Effector memory CD8-positive, alpha-beta T cell (primary cell): ENCODE results near the gene USP20.

ENCODE experiments used
- ATAC-seq: fragments of 150-1000 bp; cut with Tn5 transposase; replicated peaks from 2 replicates; pipeline ENCODE4 v1.10.0; 2021; ENCODE audit warnings: mild to moderate bottlenecking, moderate library complexity
- DNase-seq, 3 experiments: peaks; one replicate each; pipeline ENCODE4 v3.0.0; 2021
- H3K27ac Mint-ChIP-seq, 2 donors: one replicate each; pipeline ENCODE4 v1.8.0; 2022; ENCODE audit warnings: mild to moderate bottlenecking in 2 of 2, mixed read lengths in 2 of 2, moderate library complexity in 2 of 2
- H3K27me3 Mint-ChIP-seq, 2 donors: one replicate each; pipeline ENCODE4 v1.8.0; 2022; ENCODE audit warnings: mixed read lengths in 2 of 2
- H3K36me3 Mint-ChIP-seq: one replicate; pipeline ENCODE4 v1.8.0; 2022; ENCODE audit warnings: mild to moderate bottlenecking, moderate library complexity, mixed read lengths; ENCODE audit not compliant: insufficient read depth
- H3K4me1 Mint-ChIP-seq, 2 donors: one replicate each; pipeline ENCODE4 v1.8.0; 2022; ENCODE audit warnings: low read depth in 2 of 2, mixed read lengths in 2 of 2
- H3K4me3 Mint-ChIP-seq, 2 donors: one replicate each; pipeline ENCODE4 v1.8.0; 2022; ENCODE audit warnings: mild to moderate bottlenecking in 2 of 2, mixed read lengths in 2 of 2, moderate library complexity in 2 of 2
- H3K9me3 Mint-ChIP-seq, 2 donors: one replicate each; pipeline ENCODE4 v1.8.0; 2022; ENCODE audit warnings: mixed read lengths in 2 of 2

The USP20 gene

DNA sequence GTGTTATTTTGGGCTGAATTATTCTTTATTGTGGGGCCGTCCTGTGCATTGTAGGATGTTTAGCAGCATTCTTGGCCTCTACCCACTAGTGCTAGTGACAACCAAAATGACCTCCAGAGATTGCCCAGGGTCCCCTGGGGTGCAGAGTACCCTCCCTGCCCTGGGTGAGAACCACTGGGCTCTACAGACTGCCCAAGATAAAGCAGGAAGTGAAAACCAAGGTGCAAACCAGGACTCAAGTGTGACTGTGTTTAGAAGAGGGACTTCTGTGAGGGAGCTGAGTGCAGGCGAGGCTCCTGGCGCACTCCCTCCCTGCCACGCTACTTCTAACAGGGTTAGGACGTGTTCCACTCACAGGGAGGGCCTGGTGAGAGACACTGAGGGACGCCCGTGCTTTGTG, 41.6 kb downstream of the USP20 start:
- Mint-ChIP-seq H3K4me1 (peaks cover 21 to 32% of the 10 kb centered on the region in 2 donors), H3K4me3 (peak overlapping the region; percentile 67 to 73)

DNA sequence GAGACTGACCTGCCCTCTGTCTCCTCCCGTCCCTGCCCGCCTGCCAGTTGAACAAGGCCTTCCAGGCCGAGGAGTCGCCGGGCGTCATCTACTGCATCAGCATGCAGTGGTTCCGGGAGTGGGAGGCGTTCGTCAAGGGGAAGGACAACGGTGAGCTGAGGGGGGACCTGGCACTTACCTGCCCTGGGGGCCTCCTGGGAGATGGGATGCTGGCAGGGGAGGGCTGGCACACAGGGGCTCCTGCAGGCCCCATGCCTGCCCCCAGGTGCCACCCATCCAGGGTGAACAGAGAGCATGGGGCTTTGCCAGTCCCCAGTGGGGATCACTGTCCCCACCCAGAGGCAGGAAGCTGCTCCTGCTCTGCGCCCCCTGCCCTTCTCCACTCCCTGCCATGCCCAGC, 43.0 kb downstream of the USP20 start:
- Mint-ChIP-seq H3K4me1 (peaks cover 20 to 27% of the 10 kb centered on the region in 2 donors), H3K27me3 (no peaks in the 10 kb centered on the region), H3K4me3 (no peak overlapping the region), H3K27ac (no peak overlapping the region), H3K36me3 (peaks cover 44% of the 10 kb centered on the region), H3K9me3 (no peaks in the 10 kb centered on the region)
- no peak for DNase-seq
- no peak for ATAC-seq

More for the DNA sequence above, 41.6 kb downstream of the USP20 start:
- DNase-seq (no peak), ATAC-seq (peak; percentile 87)
- H3K36me3 Mint-ChIP-seq, result peaks cover 49% of the 10 kb centered on the region
- no peaks in the 10 kb centered on the region for H3K27me3 Mint-ChIP-seq
- H3K27ac Mint-ChIP-seq, result peak overlapping the region in 1 of 2 donors; percentile 93
- H3K9me3 Mint-ChIP-seq, result no peaks in the 10 kb centered on the region

GRCh38 chr9:129879103-129879699, 43.9 kb downstream of the USP20 start:
- H3K36me3 Mint-ChIP-seq, result peaks cover 43% of the 10 kb centered on the region
- ATAC-seq (no peak), DNase-seq (no peak)
- H3K27me3 Mint-ChIP-seq, result no peaks in the 10 kb centered on the region
- no peak overlapping the region for H3K4me3 Mint-ChIP-seq
- no peak overlapping the region for H3K27ac Mint-ChIP-seq
- peaks cover 22 to 23% of the 10 kb centered on the region in 2 donors for H3K4me1 Mint-ChIP-seq
- no peaks in the 10 kb centered on the region for H3K9me3 Mint-ChIP-seq

- Mint-ChIP-seq H3K27ac (peak overlapping the region in 1 of 2 donors; percentile 25), H3K36me3 (peaks cover 52% of the 10 kb centered on the region), H3K4me1 (peaks cover 27 to 28% of the 10 kb centered on the region in 2 donors), H3K9me3 (no peaks in the 10 kb centered on the region), H3K4me3 (no peak overlapping the region), H3K27me3 (no peaks in the 10 kb centered on the region)
- DNase-seq (no peak), ATAC-seq (no peak)
Observed at GRCh38 chr9:129879991-129880653, 44.9 kb downstream of the USP20 start.

- ATAC-seq (no peak), DNase-seq (no peak)
- Mint-ChIP-seq H3K4me1 (peaks cover 32 to 35% of the 10 kb centered on the region in 2 donors), H3K27me3 (no peaks in the 10 kb centered on the region), H3K27ac (peak overlapping the region in 1 of 2 donors; percentile 38), H3K9me3 (no peaks in the 10 kb centered on the region), H3K4me3 (no peak overlapping the region), H3K36me3 (peaks cover 56% of the 10 kb centered on the region)
Observed at GRCh38 chr9:129880654-129881546, 45.6 kb downstream of the USP20 start.

DNA sequence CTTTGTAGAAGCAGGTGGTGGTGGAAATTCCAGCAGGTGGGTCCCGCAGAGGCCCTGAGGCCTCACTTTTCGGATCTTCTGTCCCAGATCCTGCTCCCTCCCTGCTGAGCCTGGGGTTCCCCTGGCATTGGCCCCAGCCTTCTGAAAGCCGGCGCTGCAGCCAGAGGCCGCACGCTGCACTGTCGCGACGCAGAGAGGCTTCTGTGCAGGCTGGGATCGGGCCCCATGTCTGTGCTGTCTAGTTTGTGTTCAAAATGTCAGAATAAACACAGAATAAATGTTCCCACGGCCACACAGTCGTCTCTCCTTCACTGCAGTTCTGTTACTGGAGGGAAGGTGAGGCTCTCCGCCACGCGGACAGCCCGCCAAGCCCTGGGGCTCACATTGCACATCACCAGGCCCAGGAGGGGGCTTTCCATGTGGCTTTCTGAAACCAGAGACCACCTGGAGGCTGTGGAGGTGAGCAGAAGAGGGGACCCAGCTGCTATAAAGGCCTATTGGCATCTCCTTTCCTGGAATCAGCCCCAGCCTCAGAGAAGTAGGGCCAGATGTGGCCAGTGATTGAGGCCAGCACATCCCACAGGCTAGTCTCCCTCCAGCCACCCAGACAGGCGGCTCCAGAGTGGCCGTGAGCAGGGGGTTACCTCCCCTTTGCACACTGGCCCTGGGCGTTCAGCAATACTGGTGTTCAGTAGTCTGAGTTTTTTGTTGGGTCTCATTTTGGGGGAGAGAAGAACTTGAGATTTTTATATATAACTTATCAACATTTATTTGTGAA, 46.5 kb downstream of the USP20 start:
- no peaks in the 10 kb centered on the region for H3K9me3 Mint-ChIP-seq
- H3K4me1 Mint-ChIP-seq, result peaks cover 37 to 38% of the 10 kb centered on the region in 2 donors
- no peak overlapping the region for H3K4me3 Mint-ChIP-seq
- peak overlapping the region; percentile 38 to 54 for H3K27ac Mint-ChIP-seq
- peaks cover 57% of the 10 kb centered on the region for H3K36me3 Mint-ChIP-seq
- DNase-seq (no peak), ATAC-seq (no peak)
- H3K27me3 Mint-ChIP-seq, result no peaks in the 10 kb centered on the region

- ATAC-seq (peak; percentile 45), DNase-seq (peak; percentile 94 to 96 (median 96))
- Mint-ChIP-seq H3K27me3 (no peaks in the 10 kb centered on the region), H3K4me3 (peak overlapping the region; percentile 84 to 87), H3K36me3 (peaks cover 75% of the 10 kb centered on the region), H3K9me3 (no peaks in the 10 kb centered on the region), H3K4me1 (peaks cover 50 to 51% of the 10 kb centered on the region in 2 donors), H3K27ac (peak overlapping the region; percentile 99 to 100)
Observed at GRCh38 chr9:129884220-129885017, 49.2 kb downstream of the USP20 start.

- Mint-ChIP-seq H3K27ac (peak overlapping the region; percentile 99 to 100), H3K36me3 (peaks cover 82% of the 10 kb centered on the region), H3K4me1 (peaks cover 57 to 58% of the 10 kb centered on the region in 2 donors), H3K27me3 (no peaks in the 10 kb centered on the region), H3K4me3 (peak overlapping the region; percentile 84 to 87), H3K9me3 (no peaks in the 10 kb centered on the region)
- ATAC-seq (no peak), DNase-seq (no peak)
Observed at GRCh38 chr9:129885018-129885669, 49.9 kb downstream of the USP20 start.

- ATAC-seq (peak; percentile 21), DNase-seq (peak; percentile 85 to 87 (median 86))
- H3K27ac Mint-ChIP-seq, result peak overlapping the region; percentile 99 to 100
- no peaks in the 10 kb centered on the region for H3K9me3 Mint-ChIP-seq
- H3K27me3 Mint-ChIP-seq, result no peaks in the 10 kb centered on the region
- H3K4me3 Mint-ChIP-seq, result peak overlapping the region; percentile 84 to 87
- H3K36me3 Mint-ChIP-seq, result peaks cover 86% of the 10 kb centered on the region
- H3K4me1 Mint-ChIP-seq, result peaks cover 62 to 63% of the 10 kb centered on the region in 2 donors
Observed at GRCh38 chr9:129885670-129886106, 50.4 kb downstream of the USP20 start.

GRCh38 chr9:129886226-129887174, 51.2 kb downstream of the USP20 start:
- H3K4me1 Mint-ChIP-seq, result peaks cover 68 to 70% of the 10 kb centered on the region in 2 donors
- peak overlapping the region; percentile 99 to 100 for H3K27ac Mint-ChIP-seq
- no peaks in the 10 kb centered on the region for H3K9me3 Mint-ChIP-seq
- peaks cover 88% of the 10 kb centered on the region for H3K36me3 Mint-ChIP-seq
- H3K27me3 Mint-ChIP-seq, result no peaks in the 10 kb centered on the region
- DNase-seq (peak; percentile 74 to 77 (median 74)), ATAC-seq (peak; percentile 17)
- H3K4me3 Mint-ChIP-seq, result peak overlapping the region; percentile 84 to 87
